AG10803 (cell line): ENCODE results near the gene FZD10.

ENCODE experiments used
- DNase-seq: peaks from one replicate; pipeline ENCODE4 v3.0.0; 2010; ENCODE audit warnings: low read depth
- H3K4me3 ChIP-seq: 2 replicates; pipeline ENCODE4 v1.5.1; 2011; ENCODE audit warnings: mild to moderate bottlenecking, low read length, control low read depth
- CTCF ChIP-seq: conservative IDR thresholded peaks from 2 replicates; pipeline ENCODE4 v1.5.1; 2011; ENCODE audit warnings: mild to moderate bottlenecking, low read length, control low read depth, inconsistent platforms

Gene FZD10

GRCh38 chr12:130139567-130140421 lies 22.5 kb upstream of the FZD10 start:
- no peak overlapping the region for H3K4me3 ChIP-seq
- no peak for DNase-seq
- no peak for TF ChIP-seq CTCF

GRCh38 chr12:130141105-130141504 lies 21.2 kb upstream of the FZD10 start:
- no peak overlapping the region for H3K4me3 ChIP-seq
- TF ChIP-seq CTCF, result no peak
- DNase-seq, result no peak

- H3K4me3 ChIP-seq, result no peak overlapping the region
- DNase-seq, result no peak
- TF ChIP-seq CTCF, result no peak
These were observed 20.2 kb upstream of the FZD10 start for GRCh38 chr12:130141901-130142683.

GRCh38 chr12:130142736-130143135 lies 19.5 kb upstream of the FZD10 start:
- DNase-seq, result no peak
- TF ChIP-seq CTCF, result no peak
- no peak overlapping the region for H3K4me3 ChIP-seq

GRCh38 chr12:130143136-130143535 lies 19.1 kb upstream of the FZD10 start:
- DNase-seq, result no peak
- H3K4me3 ChIP-seq, result no peak overlapping the region
- TF ChIP-seq CTCF, result no peak

GRCh38 chr12:130144256-130144655 lies 18.0 kb upstream of the FZD10 start:
- no peak for DNase-seq
- TF ChIP-seq CTCF, result no peak
- H3K4me3 ChIP-seq, result no peak overlapping the region
